VCaP (cell line): Measurements from ENCODE around the gene TMED6.
A peak's percentile ranks its signal among the peaks of the same experiment; 100 is the strongest.

ENCODE experiments used
- H3K27ac ChIP-seq: fragments of 450-650 bp; 2 replicates; pipeline ENCODE4 v1.5.1; 2017
- CTCF ChIP-seq: fragments of 450-650 bp; conservative IDR thresholded peaks from 2 replicates; pipeline ENCODE4 v1.5.1; 2017; ENCODE audit warnings: mild to moderate bottlenecking, moderate library complexity

Gene TMED6

GRCh38 chr16:69339289-69340094, 12.1 kb downstream of the TMED6 start, which contains the start of the genes COG8 and NIP7:
COG8 (minus strand) TSS chr16:69339564; CDS start chr16:69339552, 12 bp downstream.
NIP7 (plus strand) TSS chr16:69339772; CDS start chr16:69339830, 58 bp downstream.
- H3K27ac ChIP-seq = peak within 1 kb of the TSS; percentile 90
- peak; percentile 77 for TF ChIP-seq CTCF

DNA sequence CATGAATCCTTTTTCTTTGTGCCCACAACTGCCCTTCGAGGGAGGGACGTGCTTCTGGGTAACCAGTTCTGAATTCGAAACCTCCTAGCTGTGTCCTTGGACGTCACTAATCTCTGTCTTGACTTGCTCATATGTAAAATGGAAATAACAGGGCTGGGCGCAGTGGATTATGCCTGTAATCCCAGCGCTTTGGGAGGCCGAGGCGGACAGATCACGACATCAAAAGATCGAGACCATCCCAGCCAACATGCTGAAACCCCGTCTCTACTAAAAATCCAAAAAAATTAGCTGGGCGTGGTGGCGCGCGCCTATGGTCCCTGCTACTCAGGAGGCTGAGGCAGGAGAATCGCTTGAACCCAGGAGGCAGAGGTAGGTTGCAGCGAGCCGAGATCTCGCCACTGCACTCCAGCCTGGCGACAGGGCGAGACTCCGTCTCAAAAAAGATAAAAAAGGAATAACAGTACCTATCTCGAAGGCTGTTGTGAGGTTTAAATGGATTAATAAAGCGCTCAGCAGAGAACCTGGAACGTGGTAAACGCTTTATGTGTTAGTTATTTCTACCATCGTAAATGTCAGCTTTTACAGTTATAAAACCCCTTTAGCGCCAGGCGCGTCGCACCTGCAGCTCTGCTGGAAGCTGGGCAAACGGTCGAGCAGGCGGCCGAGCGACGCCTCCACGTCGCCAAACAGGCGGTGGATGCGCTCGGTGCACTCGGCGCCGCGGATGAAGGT, 12.9 kb downstream of the TMED6 start:
- peak overlapping the region; percentile 90 for H3K27ac ChIP-seq
- TF ChIP-seq CTCF = no peak

- TF ChIP-seq CTCF = no peak
- H3K27ac ChIP-seq = no peak overlapping the region
Measured at GRCh38 chr16:69334696-69335095, 16.9 kb downstream of the TMED6 start.

GRCh38 chr16:69330286-69331109, 21.1 kb downstream of the TMED6 start, which contains the start of gene PDF:
PDF (minus strand) TSS chr16:69330588; CDS start chr16:69330570, 18 bp downstream.
- no peak for TF ChIP-seq CTCF
- H3K27ac ChIP-seq = peak within 1 kb of the TSS; percentile 84

- no peak for TF ChIP-seq CTCF
- peak overlapping the region; percentile 84 for H3K27ac ChIP-seq
Measured at GRCh38 chr16:69329369-69330285, 22.0 kb downstream of the TMED6 start.

DNA sequence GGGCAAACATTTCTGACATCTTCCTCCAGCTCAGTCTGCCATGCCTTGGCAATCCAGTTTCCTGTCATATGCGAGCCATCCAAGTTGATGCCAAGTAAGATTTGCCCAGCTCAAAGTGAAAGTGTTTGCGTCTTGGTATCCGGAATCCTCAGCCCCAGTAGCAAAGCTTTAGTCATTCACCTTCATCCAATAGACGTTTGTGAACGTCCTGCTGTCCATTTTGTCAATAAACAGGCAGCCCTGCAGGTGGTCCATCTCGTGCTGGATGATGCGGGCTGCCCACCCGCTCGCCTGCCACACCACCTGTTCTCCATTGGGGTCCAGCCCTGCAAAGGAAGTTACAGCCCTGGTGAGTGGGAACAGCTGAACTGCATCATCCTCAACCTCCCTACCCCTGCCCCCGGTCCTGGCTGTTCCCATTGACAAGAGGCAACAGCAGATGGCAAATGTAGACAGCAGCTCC, 22.7 kb downstream of the TMED6 start:
- peak overlapping the region; percentile 84 for H3K27ac ChIP-seq
- no peak for TF ChIP-seq CTCF
